Measurements from ENCODE around the gene P2RX2. TPM values are rescaled to one million over a fixed set of nuclear protein-coding genes. Genes with fewer than 3 reads are reported as not detected.

P2RX2 gene
- total and polyA plus RNA-seq, 12 donors = not detected

- Histone ChIP-seq H3K4me1 (no peaks in the 10 kb centered on the region), H3K36me3 (peaks cover 0 to 99% (median 34%) of the 10 kb centered on the region in 9 donors), H3K9me3 (no peaks in the 10 kb centered on the region), H3K4me3 (no peak overlapping the region), H3K27me3 (no peaks in the 10 kb centered on the region), H3K27ac (no peak overlapping the region)
- intact Hi-C loops (cut with DNase I) = no loop called here
- 94 to 97% methylated on average over 13 of the region's 13 CpGs for WGBS, 2 donors
- ATAC-seq (no peak), DNase-seq (no peak)
- no peak for TF ChIP-seq CTCF (IDR thresholded peaks at IDR 0.05)
These were observed 46.5 kb downstream of the P2RX2 start for GRCh38 chr12:132665149-132665491.

DNA sequence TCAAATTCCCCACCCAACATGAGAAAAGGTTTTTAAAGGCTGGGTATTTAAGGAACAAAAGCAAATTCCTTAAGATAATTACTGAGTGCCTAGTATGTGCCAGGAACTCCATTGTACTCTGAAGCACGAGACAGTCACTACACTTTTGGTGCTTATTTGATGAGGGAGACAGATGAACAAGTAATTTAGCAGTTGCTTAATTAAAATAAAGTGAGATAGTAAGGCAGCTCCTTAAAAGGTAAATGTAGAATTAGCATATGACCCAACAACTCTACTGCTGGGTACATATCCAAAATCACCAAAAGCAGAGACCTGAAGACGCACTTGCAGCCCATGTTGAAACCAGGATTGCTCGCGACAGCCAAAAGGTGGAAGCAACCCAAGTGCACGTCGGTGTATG, 47.2 kb downstream of the P2RX2 start:
- intact Hi-C loops (cut with DNase I) = no loop called here
- H3K27ac ChIP-seq = no peak overlapping the region
- ATAC-seq (no peak), DNase-seq (no peak)
- H3K4me1 ChIP-seq = no peaks in the 10 kb centered on the region
- H3K9me3 ChIP-seq = no peaks in the 10 kb centered on the region
- WGBS, 2 donors = 91 to 96% methylated on average over 6 of the region's 6 CpGs
- peaks cover 0 to 98% (median 28%) of the 10 kb centered on the region in 9 donors for H3K36me3 ChIP-seq
- H3K4me3 ChIP-seq = no peak overlapping the region
- no peak for TF ChIP-seq CTCF (IDR thresholded peaks at IDR 0.05)
- H3K27me3 ChIP-seq = no peaks in the 10 kb centered on the region

GRCh38 chr12:132668191-132669088, 49.9 kb downstream of the P2RX2 start:
- TF ChIP-seq CTCF (IDR thresholded peaks at IDR 0.05) = no peak
- intact Hi-C loops (cut with DNase I) = no loop called here
- no peaks in the 10 kb centered on the region for H3K4me1 ChIP-seq
- ATAC-seq = no peak
- H3K36me3 ChIP-seq = peaks cover 0 to 97% (median 45%) of the 10 kb centered on the region in 9 donors
- no peaks in the 10 kb centered on the region for H3K27me3 ChIP-seq
- WGBS, 2 donors = 97% methylated on average over 30 of the region's 30 CpGs
- no peak overlapping the region for H3K27ac ChIP-seq
- no peak for DNase-seq
- no peak overlapping the region for H3K4me3 ChIP-seq
- no peaks in the 10 kb centered on the region for H3K9me3 ChIP-seq

- DNase-seq = no peak
- Histone ChIP-seq H3K27ac (no peak overlapping the region), H3K4me1 (no peaks in the 10 kb centered on the region), H3K36me3 (peaks cover 0 to 97% (median 47%) of the 10 kb centered on the region in 9 donors), H3K9me3 (no peaks in the 10 kb centered on the region), H3K27me3 (no peaks in the 10 kb centered on the region), H3K4me3 (no peak overlapping the region)
- WGBS, 2 donors = 89 to 92% methylated on average over 17 of the region's 17 CpGs
- TF ChIP-seq CTCF (IDR thresholded peaks at IDR 0.05) = no peak
- no peak for ATAC-seq
- intact Hi-C loops (cut with DNase I) = no loop called here
These were observed 50.7 kb downstream of the P2RX2 start for GRCh38 chr12:132669166-132669879.

Small RNA genes lying within 50 kb of the gene (microRNA-seq; reads per million reads assigned to microRNA genes)
- 0 reads per million in 2 donors for gene MIR6763

Other genes starting within 250 kb of the P2RX2 start
- gene FBRSL1, start 128.6 kb upstream of the P2RX2 start, total RNA-seq = 10 to 100 TPM; 42.3 to 90.6 (median 48.0) TPM
- 10 to 100 TPM; 28.1 to 39.9 TPM for gene FBRSL1, start 128.6 kb upstream of the P2RX2 start, polyA plus RNA-seq
- gene LRCOL1, start 8.2 kb upstream of the P2RX2 start, total RNA-seq = under 1 TPM in 1 of 10 donors, not detected in 9; 0.28 TPM
- gene LRCOL1, start 8.2 kb upstream of the P2RX2 start, polyA plus RNA-seq = under 1 TPM in 1 of 2 donors, not detected in 1; 0.17 TPM
- 10 to 100 TPM in 4 of 10 donors, 1 to 10 TPM in 6; 6.8 to 22.8 (median 8.8) TPM for gene POLE, start 68.6 kb downstream of the P2RX2 start, total RNA-seq
- gene POLE, start 68.6 kb downstream of the P2RX2 start, polyA plus RNA-seq = 10 to 100 TPM; 11.2 to 25.8 TPM
- 10 to 100 TPM; 29.0 to 75.6 (median 46.7) TPM for gene PXMP2, start 68.8 kb downstream of the P2RX2 start, total RNA-seq
- gene PXMP2, start 68.8 kb downstream of the P2RX2 start, polyA plus RNA-seq = 10 to 100 TPM; 17.7 to 62.4 TPM
- gene PGAM5, start 92.1 kb downstream of the P2RX2 start, total RNA-seq = 10 to 100 TPM; 22.7 to 37.6 (median 31.7) TPM
- 10 to 100 TPM; 17.5 to 24.9 TPM for gene PGAM5, start 92.1 kb downstream of the P2RX2 start, polyA plus RNA-seq
- 10 to 100 TPM; 23.5 to 39.4 (median 30.5) TPM for gene ANKLE2, start 143.1 kb downstream of the P2RX2 start, total RNA-seq
- 10 to 100 TPM; 17.4 to 23.1 TPM for gene ANKLE2, start 143.1 kb downstream of the P2RX2 start, polyA plus RNA-seq
- gene GOLGA3, start 210.1 kb downstream of the P2RX2 start, total RNA-seq = 10 to 100 TPM; 27.7 to 46.1 (median 35.7) TPM
- 10 to 100 TPM; 10.8 to 12.4 TPM for gene GOLGA3, start 210.1 kb downstream of the P2RX2 start, polyA plus RNA-seq